ENCODE measurements around the gene ELMO1. TPM values are rescaled to one million over a fixed set of nuclear protein-coding genes. Genes with fewer than 3 reads are reported as not detected.

The ELMO1 gene
- total RNA-seq, 1 donor from 2014 or later, result not detected

DNA sequence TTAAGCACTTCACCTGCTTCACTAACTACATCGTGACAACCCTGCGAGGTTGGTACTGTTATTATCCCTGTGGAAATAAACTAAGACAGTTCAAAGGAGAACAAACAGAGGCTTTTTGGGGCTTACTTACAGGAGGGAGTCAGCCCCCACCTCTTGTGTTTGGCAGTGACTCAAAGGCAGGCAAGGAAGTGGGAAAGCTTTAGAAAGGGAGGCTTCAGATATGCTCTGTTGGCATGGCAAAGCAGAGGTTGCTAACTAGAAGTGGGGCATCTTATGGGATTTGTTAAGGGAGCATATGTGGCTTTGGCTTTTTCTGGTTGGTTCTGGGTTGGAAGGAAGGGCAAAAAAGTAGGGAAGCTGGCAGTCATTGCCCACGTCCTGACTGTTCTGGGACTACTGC lies 639.6 kb downstream of the ELMO1 start:
- no peaks in the 10 kb centered on the region for H3K9me3 Mint-ChIP-seq (ENCODE audit: unreplicated experiment)
- DNase-seq (ENCODE audit: extremely low spot score, unreplicated experiment), result no peak
- no peak overlapping the region for H3K4me3 Mint-ChIP-seq (ENCODE audit: unreplicated experiment)
- H3K4me1 Mint-ChIP-seq (ENCODE audit: unreplicated experiment), result no peaks in the 10 kb centered on the region
- peaks cover 13% of the 10 kb centered on the region for H3K27me3 Mint-ChIP-seq (ENCODE audit: unreplicated experiment)
- H3K36me3 Mint-ChIP-seq (ENCODE audit: unreplicated experiment), result no peaks in the 10 kb centered on the region
- no peak overlapping the region for H3K27ac Mint-ChIP-seq (ENCODE audit: unreplicated experiment)
- TF ChIP-seq, protein P1, sequence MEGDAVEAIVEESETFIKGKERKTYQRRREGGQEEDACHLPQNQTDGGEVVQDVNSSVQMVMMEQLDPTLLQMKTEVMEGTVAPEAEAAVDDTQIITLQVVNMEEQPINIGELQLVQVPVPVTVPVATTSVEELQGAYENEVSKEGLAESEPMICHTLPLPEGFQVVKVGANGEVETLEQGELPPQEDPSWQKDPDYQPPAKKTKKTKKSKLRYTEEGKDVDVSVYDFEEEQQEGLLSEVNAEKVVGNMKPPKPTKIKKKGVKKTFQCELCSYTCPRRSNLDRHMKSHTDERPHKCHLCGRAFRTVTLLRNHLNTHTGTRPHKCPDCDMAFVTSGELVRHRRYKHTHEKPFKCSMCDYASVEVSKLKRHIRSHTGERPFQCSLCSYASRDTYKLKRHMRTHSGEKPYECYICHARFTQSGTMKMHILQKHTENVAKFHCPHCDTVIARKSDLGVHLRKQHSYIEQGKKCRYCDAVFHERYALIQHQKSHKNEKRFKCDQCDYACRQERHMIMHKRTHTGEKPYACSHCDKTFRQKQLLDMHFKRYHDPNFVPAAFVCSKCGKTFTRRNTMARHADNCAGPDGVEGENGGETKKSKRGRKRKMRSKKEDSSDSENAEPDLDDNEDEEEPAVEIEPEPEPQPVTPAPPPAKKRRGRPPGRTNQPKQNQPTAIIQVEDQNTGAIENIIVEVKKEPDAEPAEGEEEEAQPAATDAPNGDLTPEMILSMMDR (IDR thresholded peaks at IDR 0.05), result no peak

DNA sequence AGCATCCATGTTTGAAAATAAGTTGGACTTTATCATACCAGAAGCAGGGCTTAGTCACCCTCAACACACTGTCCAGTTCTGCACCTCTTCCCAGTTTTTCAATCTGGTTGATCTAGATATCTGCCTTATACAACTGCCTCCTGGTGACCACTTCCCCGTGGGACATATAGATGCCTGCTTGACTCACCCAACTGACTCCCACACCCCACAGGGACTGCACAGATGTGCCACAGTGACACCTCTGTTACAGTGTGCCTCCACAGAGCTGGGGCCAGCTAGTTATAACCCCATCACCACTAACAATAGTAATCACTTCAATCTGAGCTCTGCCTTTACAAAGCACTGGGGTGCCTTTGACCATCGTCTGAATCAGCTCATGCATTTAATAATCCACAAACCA lies 641.8 kb downstream of the ELMO1 start:
- Mint-ChIP-seq H3K9me3 (ENCODE audit: unreplicated experiment) (no peaks in the 10 kb centered on the region), H3K4me1 (ENCODE audit: unreplicated experiment) (no peaks in the 10 kb centered on the region), H3K27me3 (ENCODE audit: unreplicated experiment) (peaks cover 21% of the 10 kb centered on the region), H3K4me3 (ENCODE audit: unreplicated experiment) (no peak overlapping the region), H3K36me3 (ENCODE audit: unreplicated experiment) (no peaks in the 10 kb centered on the region), H3K27ac (ENCODE audit: unreplicated experiment) (no peak overlapping the region)
- TF ChIP-seq, protein P1 (IDR thresholded peaks at IDR 0.05), result no peak
- DNase-seq (ENCODE audit: extremely low spot score, unreplicated experiment), result no peak

Small RNA genes within 50 kb of the gene (microRNA-seq; reads per million reads assigned to microRNA genes)
- not detected for gene MIR1200 (ENCODE audit: unreplicated experiment)

Other genes with a start within 250 kb of the ELMO1 start
- not detected in 2 replicates for gene GPR141, start 234.9 kb upstream of the ELMO1 start, total RNA-seq